GM08714 (cell line): ENCODE measurements around the gene EPN2.

Source experiments
- H3K4me3 ChIP-seq: fragments of 200-500 bp; sonication (Bioruptor generic); 2 replicates; pipeline ENCODE4 v1.5.1; 2014; ENCODE audit warnings: mild to moderate bottlenecking, low read length, inconsistent platforms
- ZNF274 ChIP-seq: IDR thresholded peaks from 2 replicates; pipeline ENCODE4 v1.6.1; 2012; ENCODE audit warnings: mild to moderate bottlenecking, low read depth, low read length

Gene EPN2

GRCh38 chr17:19366637-19366972 lies 129.4 kb downstream of the EPN2 start:
- no peak for TF ChIP-seq ZNF274
- H3K4me3 ChIP-seq = no peak overlapping the region

GRCh38 chr17:19368229-19368628 lies 131.1 kb downstream of the EPN2 start:
- no peak overlapping the region for H3K4me3 ChIP-seq
- TF ChIP-seq ZNF274 = no peak

- TF ChIP-seq ZNF274 = no peak
- H3K4me3 ChIP-seq = no peak overlapping the region
Measured at GRCh38 chr17:19369107-19369778, 132.1 kb downstream of the EPN2 start.

GRCh38 chr17:19369846-19370492 lies 132.8 kb downstream of the EPN2 start:
- TF ChIP-seq ZNF274 = no peak
- no peak overlapping the region for H3K4me3 ChIP-seq

- no peak for TF ChIP-seq ZNF274
- no peak overlapping the region for H3K4me3 ChIP-seq
Measured at GRCh38 chr17:19370493-19370960, 133.4 kb downstream of the EPN2 start.

GRCh38 chr17:19371259-19372010 lies 134.3 kb downstream of the EPN2 start:
- no peak overlapping the region for H3K4me3 ChIP-seq
- TF ChIP-seq ZNF274 = no peak

- no peak overlapping the region for H3K4me3 ChIP-seq
- TF ChIP-seq ZNF274 = no peak
Measured at GRCh38 chr17:19372011-19372370, 134.8 kb downstream of the EPN2 start.

GRCh38 chr17:19372439-19372838 lies 135.3 kb downstream of the EPN2 start:
- TF ChIP-seq ZNF274 = no peak
- H3K4me3 ChIP-seq = no peak overlapping the region

- H3K4me3 ChIP-seq = no peak overlapping the region
- TF ChIP-seq ZNF274 = no peak
Measured at GRCh38 chr17:19372866-19373504, 135.8 kb downstream of the EPN2 start.

- H3K4me3 ChIP-seq = no peak overlapping the region
- TF ChIP-seq ZNF274 = no peak
Measured at GRCh38 chr17:19374136-19374535, 137.0 kb downstream of the EPN2 start.

GRCh38 chr17:19375732-19376131 lies 138.6 kb downstream of the EPN2 start:
- no peak overlapping the region for H3K4me3 ChIP-seq
- TF ChIP-seq ZNF274 = no peak

GRCh38 chr17:19376811-19377210 lies 139.6 kb downstream of the EPN2 start:
- no peak for TF ChIP-seq ZNF274
- H3K4me3 ChIP-seq = peak overlapping the region; percentile 85; the same call in 1 of the 2 replicates

GRCh38 chr17:19377602-19378415 lies 140.6 kb downstream of the EPN2 start:
- no peak for TF ChIP-seq ZNF274

More at GRCh38 chr17:19377602-19378415, 140.6 kb downstream of the EPN2 start:
- H3K4me3 ChIP-seq = peak overlapping the region; percentile 85
